Upper lobe of right lung (tissue), 1 donor: Measurements from ENCODE around the gene SCAND1. TPM values are rescaled to one million over a fixed set of nuclear protein-coding genes. Genes with fewer than 3 reads are reported as not detected.
"Not testable (repeated sequence)": the region's sequence is repeated elsewhere in the genome, so short reads cannot be mapped to it uniquely, and the experiment has no call there.

Source experiments
- ATAC-seq: fragments of 200-7000 bp; cut with Tn5 transposase; one replicate; pipeline ENCODE4 v1.9.1; 2020; ENCODE audit warnings: mild to moderate bottlenecking, moderate library complexity
- DNase-seq: peaks from one replicate; pipeline ENCODE4 v3.0.0-alpha.2; 2020
- H3K27ac ChIP-seq: fragments of 200-600 bp; one replicate; pipeline ENCODE4 v1.8.0; 2022
- H3K27me3 ChIP-seq: fragments of 200-600 bp; one replicate; pipeline ENCODE4 v1.8.0; 2022; ENCODE audit warnings: mild to moderate bottlenecking
- H3K36me3 ChIP-seq: fragments of 200-600 bp; one replicate; pipeline ENCODE4 v1.8.0; 2022
- H3K4me1 ChIP-seq: fragments of 200-600 bp; one replicate; pipeline ENCODE4 v1.8.0; 2022
- H3K4me3 ChIP-seq: fragments of 200-600 bp; one replicate; pipeline ENCODE4 v1.8.0; 2022; ENCODE audit warnings: mild to moderate bottlenecking
- H3K9me3 ChIP-seq: fragments of 200-600 bp; one replicate; pipeline ENCODE4 v1.8.0; 2022
- CTCF ChIP-seq: fragments of 200-600 bp; IDR thresholded peaks from one replicate; pipeline ENCODE4 v1.8.0; 2022; ENCODE audit warnings: antibody characterized with exemption
- intact Hi-C: fragments of 100-400 bp; cut with DNase I; formaldehyde crosslinking; loops from one replicate; pipeline ENCODE4 v1.11.0; 2022
- total RNA-seq: library from RNA; stranded (reverse); fragmentation: NEBNext Ultra II Directional; extraction: Animal tissue kit (Norgen Biotek cat#: 25700); gene quantifications from one replicate; pipeline ENCODE4 v1.2.1, GENCODE V29; 2021
- donor health status: DM: no; HTN: yes; CAD: no; lungs with severe emphysema.

SCAND1 gene
- total RNA-seq, 1 donor from 2014 or later, result 56.2 TPM

- ATAC-seq, result no peak
- H3K4me3 ChIP-seq, result no peak overlapping the region
- H3K27me3 ChIP-seq, result no peaks in the 10 kb centered on the region
- no peak for TF ChIP-seq CTCF
- DNase-seq, result no peak
- no peaks in the 10 kb centered on the region for H3K9me3 ChIP-seq
- intact Hi-C loops, result no loop called here
- H3K27ac ChIP-seq, result no peak overlapping the region
- H3K36me3 ChIP-seq, result no peaks in the 10 kb centered on the region
- peaks cover 25% of the 10 kb centered on the region for H3K4me1 ChIP-seq
Observed at GRCh38 chr20:35956616-35957015, 2.3 kb upstream of the SCAND1 start.

GRCh38 chr20:35954907-35955251 lies 577 bp upstream of the SCAND1 start:
- H3K27ac ChIP-seq, result peak overlapping the region; percentile 100
- intact Hi-C loops, result no loop called here
- no peaks in the 10 kb centered on the region for H3K27me3 ChIP-seq
- ATAC-seq (no peak), DNase-seq (no peak)
- H3K4me1 ChIP-seq, result peaks cover 25% of the 10 kb centered on the region
- no peaks in the 10 kb centered on the region for H3K9me3 ChIP-seq
- no peaks in the 10 kb centered on the region for H3K36me3 ChIP-seq
- TF ChIP-seq CTCF, result no peak
- H3K4me3 ChIP-seq, result peak overlapping the region; percentile 93

- H3K4me1 ChIP-seq, result peaks cover 25% of the 10 kb centered on the region
- ATAC-seq, result peak; percentile 54
- peak; percentile 82 for DNase-seq
- H3K27me3 ChIP-seq, result no peaks in the 10 kb centered on the region
- no peak for TF ChIP-seq CTCF
- peak overlapping the region; percentile 100 for H3K27ac ChIP-seq
- peak overlapping the region; percentile 93 for H3K4me3 ChIP-seq
- peaks cover 6% of the 10 kb centered on the region for H3K36me3 ChIP-seq
- intact Hi-C loops, result no loop called here
- no peaks in the 10 kb centered on the region for H3K9me3 ChIP-seq
Observed at GRCh38 chr20:35953387-35954199, 709 bp downstream of the SCAND1 start.

- Histone ChIP-seq H3K36me3 (peaks cover 11% of the 10 kb centered on the region), H3K27me3 (no peaks in the 10 kb centered on the region), H3K27ac (peak overlapping the region; percentile 100), H3K4me3 (peak overlapping the region; percentile 93), H3K9me3 (no peaks in the 10 kb centered on the region), H3K4me1 (peaks cover 25% of the 10 kb centered on the region)
- ATAC-seq, result no peak
- TF ChIP-seq CTCF, result no peak
- DNase-seq, result no peak
- intact Hi-C loops, result no loop called here
Observed at GRCh38 chr20:35952480-35953386, 1.6 kb downstream of the SCAND1 start.

- intact Hi-C loops, ATAC-seq, H3K27ac ChIP-seq, H3K4me3 ChIP-seq, DNase-seq, H3K27me3 ChIP-seq, H3K9me3 ChIP-seq: not testable (repeated sequence)
- Histone ChIP-seq H3K4me1 (peaks cover 25% of the 10 kb centered on the region), H3K36me3 (peaks cover 16% of the 10 kb centered on the region)
Observed at GRCh38 chr20:35952080-35952479, 2.2 kb downstream of the SCAND1 start.

GRCh38 chr20:35950093-35950492 lies 4.2 kb downstream of the SCAND1 start:
- Histone ChIP-seq H3K4me3 (no peak overlapping the region), H3K9me3 (no peaks in the 10 kb centered on the region), H3K27ac (no peak overlapping the region), H3K36me3 (peaks cover 24% of the 10 kb centered on the region), H3K27me3 (no peaks in the 10 kb centered on the region), H3K4me1 (peaks cover 18% of the 10 kb centered on the region)
- DNase-seq, result no peak
- ATAC-seq, result no peak
- no peak for TF ChIP-seq CTCF
- intact Hi-C loops, result no loop called here
